ENCODE measurements around the gene ZFAND2A.
"Not testable (repeated sequence)": the region's sequence is repeated elsewhere in the genome, so short reads cannot be mapped to it uniquely, and the experiment has no call there.

The ZFAND2A gene

DNA sequence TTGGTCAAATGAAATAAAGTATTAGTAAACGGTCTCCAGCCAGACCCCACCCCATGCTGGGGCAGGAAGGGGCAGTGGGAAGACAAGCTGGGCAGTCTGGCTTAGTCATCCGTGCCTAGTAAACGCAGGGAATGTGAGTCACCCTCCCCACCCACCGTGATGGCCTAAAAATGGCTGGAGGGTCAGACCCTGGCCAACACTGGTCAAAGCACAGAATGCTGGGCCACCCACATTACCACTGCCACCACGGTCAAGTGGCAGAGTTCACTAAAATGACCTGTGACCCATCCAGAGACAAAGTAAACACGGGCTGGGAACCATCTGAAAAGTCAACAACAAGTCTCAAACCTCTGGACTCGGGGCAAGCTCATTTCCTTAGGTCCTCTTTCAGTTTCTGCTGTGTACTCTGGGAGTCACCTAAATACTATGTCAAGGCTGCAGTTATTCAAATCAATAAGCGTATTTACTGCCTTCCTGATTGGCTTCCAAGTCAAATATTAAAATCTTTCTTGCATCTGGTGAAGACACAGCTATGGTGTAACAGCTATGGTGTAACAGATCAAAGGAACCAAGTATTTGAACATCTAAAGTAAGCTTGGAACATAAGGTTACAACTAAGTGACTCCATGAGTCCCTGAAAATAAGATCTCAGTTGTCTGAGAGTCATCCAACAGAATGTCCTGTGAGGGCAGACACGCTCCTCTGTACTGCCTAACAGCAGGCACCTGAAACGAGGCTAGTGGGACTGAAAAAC, 3.0 kb downstream of the ZFAND2A start:
- Histone ChIP-seq H3K4me1 (ENCODE audit: control insufficient read depth, insufficient read depth, low read length) (0 out of 2 replicates have a peak, but pooled peaks cover 2% of the 10 kb centered on the region), H3K27ac (ENCODE audit: extremely low read depth, low read depth, low read length) (no peak overlapping the region), H3K4me3 (ENCODE audit: low read depth, low read length) (no peak overlapping the region), H3K9me3 (ENCODE audit: control insufficient read depth, insufficient read depth, low read depth, low read length) (no peaks in the 10 kb centered on the region), H3K36me3 (ENCODE audit: control insufficient read depth in 2 of 2, insufficient read depth in 1 of 2, low read length in 2 of 2) (peaks cover 14 to 59% of the 10 kb centered on the region in 2 experiments; a peak in 2 of 3 replicates)
- CTCF ChIA-PET: interaction anchor here (1.4 to 2.1 kb wide), 3 partner anchors 19 to 164 kb away, joined by 5 to 11 read pairs (median 6); no protein-coding TSS in a partner anchor
- POLR2A ChIA-PET: interaction anchor here (1.2 kb wide), 1 partner anchor 18 kb away, joined by 3 read pairs; no protein-coding TSS in a partner anchor
- TF ChIP-seq ZNF366 (tag by site-specific recombination; conservative IDR thresholded peaks at IDR 0.05): no peak
- TF ChIP-seq ZNF175 (tag by site-specific recombination; IDR thresholded peaks at IDR 0.05): no peak
- TF ChIP-seq ZNF585B (tag by site-specific recombination; IDR thresholded peaks at IDR 0.05): no peak
- no peak for TF ChIP-seq ZNF112 (tag by site-specific recombination; IDR thresholded peaks at IDR 0.05)
- TF ChIP-seq, protein P1, sequence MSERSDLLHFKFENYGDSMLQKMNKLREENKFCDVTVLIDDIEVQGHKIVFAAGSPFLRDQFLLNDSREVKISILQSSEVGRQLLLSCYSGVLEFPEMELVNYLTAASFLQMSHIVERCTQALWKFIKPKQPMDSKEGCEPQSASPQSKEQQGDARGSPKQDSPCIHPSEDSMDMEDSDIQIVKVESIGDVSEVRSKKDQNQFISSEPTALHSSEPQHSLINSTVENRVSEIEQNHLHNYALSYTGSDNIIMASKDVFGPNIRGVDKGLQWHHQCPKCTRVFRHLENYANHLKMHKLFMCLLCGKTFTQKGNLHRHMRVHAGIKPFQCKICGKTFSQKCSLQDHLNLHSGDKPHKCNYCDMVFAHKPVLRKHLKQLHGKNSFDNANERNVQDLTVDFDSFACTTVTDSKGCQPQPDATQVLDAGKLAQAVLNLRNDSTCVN (tag by site-specific recombination; optimal IDR thresholded peaks at IDR 0.05): no peak
- TF ChIP-seq GLIS1 (tag by site-specific recombination; IDR thresholded peaks at IDR 0.05): peak; percentile 58

DNA sequence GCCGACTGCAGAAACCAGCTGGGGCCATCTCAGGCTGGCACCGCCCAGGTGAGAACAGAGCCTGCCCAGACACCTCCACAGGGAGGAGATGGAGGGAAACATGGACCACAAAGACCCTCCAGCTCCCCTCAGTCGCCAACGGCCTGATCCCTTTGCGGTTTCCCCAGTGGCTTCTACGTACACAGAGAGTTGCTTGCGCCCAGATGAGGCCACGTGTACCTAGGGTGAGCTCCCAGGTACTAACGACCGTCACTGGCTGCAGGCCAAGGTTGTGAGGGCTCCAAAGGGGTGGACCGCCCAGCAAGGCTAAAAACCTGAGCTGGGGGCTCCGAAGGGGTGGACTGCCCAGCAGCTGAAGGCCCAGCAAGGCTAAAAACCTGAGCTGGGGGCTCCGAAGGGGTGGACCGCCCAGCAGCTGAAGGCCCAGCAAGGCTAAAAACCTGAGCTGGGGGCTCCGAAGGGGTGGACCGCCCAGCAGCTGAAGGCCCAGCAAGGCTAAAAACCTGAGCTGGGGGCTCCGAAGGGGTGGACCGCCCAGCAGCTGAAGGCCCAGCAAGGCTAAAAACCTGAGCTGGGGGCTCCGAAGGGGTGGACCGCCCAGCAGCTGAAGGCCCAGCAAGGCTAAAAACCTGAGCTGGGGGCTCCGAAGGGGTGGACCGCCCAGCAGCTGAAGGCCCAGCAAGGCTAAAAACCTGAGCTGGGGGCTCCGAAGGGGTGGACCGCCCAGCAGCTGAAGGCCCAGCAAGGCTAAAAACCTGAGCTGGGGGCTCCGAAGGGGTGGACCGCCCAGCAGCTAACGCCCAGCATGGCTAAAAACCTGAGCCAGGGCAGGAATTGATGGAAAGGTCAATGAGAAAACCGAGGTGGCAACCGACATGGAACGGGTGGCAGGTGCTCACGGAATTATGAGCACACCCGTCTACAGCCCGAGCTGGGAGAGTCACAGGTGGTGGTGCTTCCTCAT, 3.9 kb downstream of the ZFAND2A start:
- CTCF ChIA-PET: interaction anchor here (0.8 to 2.0 kb wide), 3 partner anchors 20 to 21 kb away, joined by 4 to 6 read pairs (median 5); no protein-coding TSS in a partner anchor
- POLR2A ChIA-PET: interaction anchor here (0.6 to 1.2 kb wide), 3 partner anchors 17 to 239 kb away, joined by 3 to 7 read pairs (median 3); no protein-coding TSS in a partner anchor
- H3K4me3 ChIP-seq (ENCODE audit: low read depth, low read length); H3K9me3 ChIP-seq (ENCODE audit: control insufficient read depth, insufficient read depth, low read depth, low read length); H3K27ac ChIP-seq (ENCODE audit: extremely low read depth, low read depth, low read length); H3K4me1 ChIP-seq (ENCODE audit: control insufficient read depth, insufficient read depth, low read length): not testable (repeated sequence)
- H3K36me3 ChIP-seq (ENCODE audit: control insufficient read depth in 2 of 2, insufficient read depth in 1 of 2, low read length in 2 of 2): peaks cover 12 to 65% of the 10 kb centered on the region in 2 experiments; a peak in 2 of 3 replicates

DNA sequence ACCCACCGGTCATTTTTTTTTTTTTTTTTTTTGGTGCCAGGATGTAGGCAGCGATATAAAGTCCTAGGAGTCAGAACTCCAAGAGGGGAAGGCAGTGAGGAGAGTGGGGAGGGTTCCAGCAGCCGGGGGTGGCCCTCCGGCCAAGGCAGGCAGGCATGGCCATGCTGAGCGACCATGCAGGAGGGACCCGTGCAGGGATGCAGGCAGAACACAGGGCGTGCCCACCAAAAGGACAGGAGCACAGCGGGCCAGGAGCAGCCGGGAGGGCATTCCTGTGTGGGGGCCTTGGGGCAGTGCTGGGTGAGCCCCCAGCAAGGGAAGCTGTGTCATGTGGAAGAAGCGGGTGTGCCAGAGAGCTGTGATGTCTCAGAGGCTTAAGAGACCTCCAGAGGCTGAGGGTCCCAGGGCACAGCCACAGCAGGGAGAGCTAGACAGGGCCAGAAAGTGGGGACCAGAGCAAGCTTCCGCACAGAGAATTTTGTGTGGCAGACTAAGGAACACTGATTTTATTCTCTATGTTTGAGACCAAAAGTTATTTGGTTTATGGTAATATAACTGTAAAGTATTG, 5.7 kb downstream of the ZFAND2A start:
- 0 out of 2 replicates have a peak, but pooled peaks cover 2% of the 10 kb centered on the region for H3K4me1 ChIP-seq (ENCODE audit: control insufficient read depth, insufficient read depth, low read length)
- H3K36me3 ChIP-seq (ENCODE audit: control insufficient read depth in 2 of 2, insufficient read depth in 1 of 2, low read length in 2 of 2): peaks cover 12 to 77% of the 10 kb centered on the region in 2 experiments; a peak in 2 of 3 replicates
- POLR2A ChIA-PET: no interaction called here
- no peaks in the 10 kb centered on the region for H3K9me3 ChIP-seq (ENCODE audit: control insufficient read depth, insufficient read depth, low read depth, low read length)
- CTCF ChIA-PET: no interaction called here
- TF ChIP-seq ZNF510 (tag by site-specific recombination; IDR thresholded peaks at IDR 0.05; ENCODE audit: insufficient replicate concordance) (no peak), ZNF785 (tag by site-specific recombination; IDR thresholded peaks at IDR 0.05) (no peak), KLF1 (tag by site-specific recombination; IDR thresholded peaks at IDR 0.05) (no peak), ZNF521 (tag by site-specific recombination; IDR thresholded peaks at IDR 0.05) (no peak), ZNF274 (IDR thresholded peaks at IDR 0.05; ENCODE audit: low read length) (no peak), ZNF274 (tag by site-specific recombination; IDR thresholded peaks at IDR 0.05; ENCODE audit: borderline replicate concordance) (no peak)
- TF ChIP-seq, protein P1 (tag by site-specific recombination; optimal IDR thresholded peaks at IDR 0.05): no peak
- TF ChIP-seq, protein P2, sequence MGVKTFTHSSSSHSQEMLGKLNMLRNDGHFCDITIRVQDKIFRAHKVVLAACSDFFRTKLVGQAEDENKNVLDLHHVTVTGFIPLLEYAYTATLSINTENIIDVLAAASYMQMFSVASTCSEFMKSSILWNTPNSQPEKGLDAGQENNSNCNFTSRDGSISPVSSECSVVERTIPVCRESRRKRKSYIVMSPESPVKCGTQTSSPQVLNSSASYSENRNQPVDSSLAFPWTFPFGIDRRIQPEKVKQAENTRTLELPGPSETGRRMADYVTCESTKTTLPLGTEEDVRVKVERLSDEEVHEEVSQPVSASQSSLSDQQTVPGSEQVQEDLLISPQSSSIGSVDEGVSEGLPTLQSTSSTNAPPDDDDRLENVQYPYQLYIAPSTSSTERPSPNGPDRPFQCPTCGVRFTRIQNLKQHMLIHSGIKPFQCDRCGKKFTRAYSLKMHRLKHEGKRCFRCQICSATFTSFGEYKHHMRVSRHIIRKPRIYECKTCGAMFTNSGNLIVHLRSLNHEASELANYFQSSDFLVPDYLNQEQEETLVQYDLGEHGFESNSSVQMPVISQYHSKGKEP (tag by site-specific recombination; IDR thresholded peaks at IDR 0.05): no peak
- TF ChIP-seq, protein P3, sequence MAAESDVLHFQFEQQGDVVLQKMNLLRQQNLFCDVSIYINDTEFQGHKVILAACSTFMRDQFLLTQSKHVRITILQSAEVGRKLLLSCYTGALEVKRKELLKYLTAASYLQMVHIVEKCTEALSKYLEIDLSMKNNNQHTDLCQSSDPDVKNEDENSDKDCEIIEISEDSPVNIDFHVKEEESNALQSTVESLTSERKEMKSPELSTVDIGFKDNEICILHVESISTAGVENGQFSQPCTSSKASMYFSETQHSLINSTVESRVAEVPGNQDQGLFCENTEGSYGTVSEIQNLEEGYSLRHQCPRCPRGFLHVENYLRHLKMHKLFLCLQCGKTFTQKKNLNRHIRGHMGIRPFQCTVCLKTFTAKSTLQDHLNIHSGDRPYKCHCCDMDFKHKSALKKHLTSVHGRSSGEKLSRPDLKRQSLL (tag by site-specific recombination; IDR thresholded peaks at IDR 0.05): no peak
- TF ChIP-seq, protein P4, sequence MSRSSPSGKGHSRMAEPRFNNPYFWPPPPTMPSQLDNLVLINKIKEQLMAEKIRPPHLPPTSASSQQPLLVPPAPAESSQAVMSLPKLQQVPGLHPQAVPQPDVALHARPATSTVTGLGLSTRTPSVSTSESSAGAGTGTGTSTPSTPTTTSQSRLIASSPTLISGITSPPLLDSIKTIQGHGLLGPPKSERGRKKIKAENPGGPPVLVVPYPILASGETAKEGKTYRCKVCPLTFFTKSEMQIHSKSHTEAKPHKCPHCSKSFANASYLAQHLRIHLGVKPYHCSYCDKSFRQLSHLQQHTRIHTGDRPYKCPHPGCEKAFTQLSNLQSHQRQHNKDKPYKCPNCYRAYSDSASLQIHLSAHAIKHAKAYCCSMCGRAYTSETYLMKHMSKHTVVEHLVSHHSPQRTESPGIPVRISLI (tag by site-specific recombination; IDR thresholded peaks at IDR 0.05): no peak
- no peak overlapping the region for H3K4me3 ChIP-seq (ENCODE audit: low read depth, low read length)
- no peak overlapping the region for H3K27ac ChIP-seq (ENCODE audit: extremely low read depth, low read depth, low read length)
